CD4-positive, CD25-positive, alpha-beta regulatory T cell (primary cell): ENCODE measurements around the gene CCL3. TPM values are rescaled to one million over a fixed set of nuclear protein-coding genes. Genes with fewer than 3 reads are reported as not detected.
"Not testable (repeated sequence)": the region's sequence is repeated elsewhere in the genome, so short reads cannot be mapped to it uniquely, and the experiment has no call there.

Source experiments
- ATAC-seq, 2 donors: fragments of 150-1000 bp; cut with Tn5 transposase; one replicate each; pipeline ENCODE4 v1.10.0; 2021; ENCODE audit warnings: low read depth in 2 of 2, moderate number of reproducible peaks in 2 of 2, moderate library complexity in 1 of 2
- DNase-seq, 3 donors: peaks; one replicate each; pipeline versions ENCODE4 v3.0.0 to v3.0.0-alpha.2; 2012 to 2022; ENCODE audit warnings: mixed read lengths in 1 of 3
- H3K27ac ChIP-seq: one replicate; pipeline ENCODE4 v1.7.0; 2013; ENCODE audit warnings: mild to moderate bottlenecking, low read length; ENCODE audit not compliant: insufficient read depth, poor library complexity, severe bottlenecking
- H3K27me3 ChIP-seq: one replicate; pipeline ENCODE4 v1.7.0; 2013; ENCODE audit warnings: low read length; ENCODE audit not compliant: control insufficient read depth, insufficient read depth
- H3K36me3 ChIP-seq: one replicate; pipeline ENCODE4 v1.7.0; 2013; ENCODE audit warnings: mild to moderate bottlenecking, low read length, moderate library complexity; ENCODE audit not compliant: control insufficient read depth, insufficient read depth
- H3K4me1 ChIP-seq: 2 replicates; pipeline ENCODE4 v1.7.0; 2013; ENCODE audit warnings: mild to moderate bottlenecking, low read length; ENCODE audit not compliant: insufficient read depth, control insufficient read depth, poor library complexity, severe bottlenecking
- H3K4me3 ChIP-seq: one replicate; pipeline ENCODE4 v1.7.0; 2013; ENCODE audit warnings: low read depth, mild to moderate bottlenecking, low read length, moderate library complexity
- H3K9me3 ChIP-seq, 2 experiments: 1 replicate in 1 of 2; 2 replicates in 1 of 2; pipeline ENCODE4 v1.7.0; 2013; ENCODE audit warnings: low read length in 2 of 2, mild to moderate bottlenecking in 1 of 2, moderate library complexity in 1 of 2; ENCODE audit not compliant: control insufficient read depth in 2 of 2
- H3K27ac Mint-ChIP-seq, 3 donors: one replicate each; pipeline ENCODE4 v1.8.0; 2020 to 2022; ENCODE audit warnings: mild to moderate bottlenecking in 3 of 3, mixed read lengths in 3 of 3, moderate library complexity in 2 of 3
- H3K27me3 Mint-ChIP-seq: one replicate; pipeline ENCODE4 v1.8.0; 2022; ENCODE audit warnings: mild to moderate bottlenecking, mixed read lengths
- H3K36me3 Mint-ChIP-seq: one replicate; pipeline ENCODE4 v1.8.0; 2020; ENCODE audit warnings: mixed read lengths
- H3K4me1 Mint-ChIP-seq, 4 donors: one replicate each; pipeline ENCODE4 v1.8.0; 2020 to 2022; ENCODE audit warnings: mixed read lengths in 4 of 4, mild to moderate bottlenecking in 1 of 4
- H3K4me3 Mint-ChIP-seq, 4 donors: one replicate each; pipeline ENCODE4 v1.8.0; 2020 to 2022; ENCODE audit warnings: mild to moderate bottlenecking in 4 of 4, mixed read lengths in 4 of 4, moderate library complexity in 3 of 4
- H3K9me3 Mint-ChIP-seq, 7 donors: one replicate each; pipeline ENCODE4 v1.8.0; 2020 to 2022; ENCODE audit warnings: mixed read lengths in 7 of 7, mild to moderate bottlenecking in 3 of 7, moderate library complexity in 2 of 7
- polyA plus RNA-seq, 4 donors: library from polyadenylated mRNA; unstranded; fragments of 300-500 nt; fragmentation: Illumina TruSeq; gene quantifications; one replicate each; pipeline ENCODE4 v1.2.3, GENCODE V29; 2021
- total RNA-seq: library from RNA; stranded (reverse); gene quantifications from one replicate; pipeline ENCODE4 v1.2.3, GENCODE V29; 2022

The CCL3 gene
- total and polyA plus RNA-seq, 5 donors from 2014 or later: 0.45 TPM; not detected in 4

GRCh38 chr17:36089339-36089865, 541 bp downstream of the CCL3 start:
- H3K36me3 ChIP-seq: no peaks in the 10 kb centered on the region
- Mint-ChIP-seq H3K36me3 (no peaks in the 10 kb centered on the region), H3K4me1 (no peaks in the 10 kb centered on the region), H3K27me3 (peaks cover 6% of the 10 kb centered on the region), H3K27ac (no peak overlapping the region), H3K9me3 (peaks cover 0 to 1% (median 0%) of the 10 kb centered on the region in 7 donors), H3K4me3 (no peak overlapping the region)
- DNase-seq: no peak
- H3K9me3 ChIP-seq: no peaks in the 10 kb centered on the region
- H3K27me3 ChIP-seq: no peaks in the 10 kb centered on the region
- no peak for ATAC-seq
- H3K27ac ChIP-seq: no peak overlapping the region
- H3K4me1 ChIP-seq: no peaks in the 10 kb centered on the region
- no peak overlapping the region for H3K4me3 ChIP-seq

- Mint-ChIP-seq H3K4me3 (no peak overlapping the region), H3K4me1 (peaks cover 0 to under 1% (median 0%) of the 10 kb centered on the region in 4 donors), H3K27ac (no peak overlapping the region)
Observed at GRCh38 chr17:36088670-36089338, 1.1 kb downstream of the CCL3 start.

DNA sequence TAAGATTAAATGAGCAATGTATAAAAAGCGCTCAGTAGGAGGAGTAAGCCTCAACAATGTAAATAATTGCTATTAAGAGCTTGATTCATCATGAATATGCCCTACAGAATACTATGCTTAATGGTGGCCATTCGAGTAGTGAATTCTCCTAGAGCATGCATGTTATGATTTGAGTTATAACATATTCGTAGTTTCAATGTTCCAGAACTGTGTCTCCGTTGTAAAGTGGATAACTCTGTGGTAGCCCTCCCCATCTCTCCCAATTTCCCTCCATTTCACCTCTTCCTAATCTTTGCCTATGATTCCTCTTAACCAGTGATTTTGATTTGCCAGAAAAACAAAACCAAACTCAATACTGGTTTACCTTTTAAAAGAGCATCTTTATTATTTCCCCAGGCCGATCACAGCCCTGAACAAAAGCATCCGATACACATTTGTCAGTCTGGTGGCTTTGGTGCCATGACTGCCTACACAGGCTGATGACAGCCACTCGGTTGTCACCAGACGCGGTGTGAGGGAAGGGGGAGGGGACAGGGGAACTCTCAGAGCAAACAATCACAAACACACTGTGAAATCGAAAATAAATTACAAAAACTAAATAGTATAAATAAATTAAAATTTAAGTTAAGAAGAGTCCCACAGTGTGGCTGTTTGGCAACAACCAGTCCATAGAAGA, 1.9 kb downstream of the CCL3 start:
- not testable (repeated sequence) for H3K27me3 ChIP-seq, H3K4me1 Mint-ChIP-seq, H3K9me3 ChIP-seq, H3K36me3 ChIP-seq, H3K4me1 ChIP-seq, H3K9me3 Mint-ChIP-seq, H3K4me3 ChIP-seq, ATAC-seq, H3K27ac ChIP-seq, H3K36me3 Mint-ChIP-seq, DNase-seq, H3K4me3 Mint-ChIP-seq
- peak overlapping the region in 1 of 3 donors; percentile 22 for H3K27ac Mint-ChIP-seq
- H3K27me3 Mint-ChIP-seq: peaks cover 13% of the 10 kb centered on the region

More at GRCh38 chr17:36088670-36089338, 1.1 kb downstream of the CCL3 start:
- Histone ChIP-seq H3K4me1 (no peaks in the 10 kb centered on the region), H3K27me3 (no peaks in the 10 kb centered on the region), H3K27ac (no peak overlapping the region), H3K4me3 (no peak overlapping the region), H3K36me3 (no peaks in the 10 kb centered on the region), H3K9me3 (no peaks in the 10 kb centered on the region)
- ATAC-seq (no peak), DNase-seq (no peak)
- Mint-ChIP-seq H3K27me3 (peaks cover 7% of the 10 kb centered on the region), H3K36me3 (no peaks in the 10 kb centered on the region), H3K9me3 (no peaks in the 10 kb centered on the region)

DNA sequence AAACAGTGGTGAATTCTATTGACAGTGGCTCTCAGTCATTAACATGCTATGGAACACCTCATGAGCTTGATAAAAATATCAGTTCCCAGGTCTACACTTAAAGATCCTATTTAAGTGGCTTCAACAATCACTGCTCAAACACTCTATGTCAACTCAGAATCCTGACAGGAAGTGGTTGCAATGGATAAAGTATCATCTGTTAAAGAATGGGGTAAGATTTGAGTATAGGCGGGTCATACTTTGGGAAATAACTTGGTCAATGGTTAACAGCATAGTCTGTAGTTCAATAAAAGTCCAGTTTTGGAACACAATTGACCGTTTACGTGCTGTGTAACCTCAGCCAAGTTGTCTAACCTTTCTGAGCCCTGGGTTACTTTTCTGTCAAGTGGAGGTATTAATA, 2.5 kb downstream of the CCL3 start:
- not testable (repeated sequence) for H3K9me3 ChIP-seq, H3K27me3 ChIP-seq, H3K4me1 ChIP-seq, ATAC-seq, H3K36me3 ChIP-seq, H3K4me3 ChIP-seq, H3K9me3 Mint-ChIP-seq, H3K4me3 Mint-ChIP-seq, H3K27ac Mint-ChIP-seq, H3K36me3 Mint-ChIP-seq, DNase-seq, H3K27ac ChIP-seq
- Mint-ChIP-seq H3K4me1 (peaks cover 0 to 13% (median 4%) of the 10 kb centered on the region in 4 donors), H3K27me3 (peaks cover 17% of the 10 kb centered on the region)

GRCh38 chr17:36086791-36087190, 3.2 kb downstream of the CCL3 start:
- no peak overlapping the region for H3K4me3 Mint-ChIP-seq
- no peaks in the 10 kb centered on the region for H3K4me1 ChIP-seq
- no peaks in the 10 kb centered on the region for H3K36me3 Mint-ChIP-seq
- H3K27me3 Mint-ChIP-seq: peaks cover 20% of the 10 kb centered on the region
- no peaks in the 10 kb centered on the region for H3K27me3 ChIP-seq
- DNase-seq (no peak), ATAC-seq (no peak)
- no peaks in the 10 kb centered on the region for H3K9me3 ChIP-seq
- H3K4me3 ChIP-seq: no peak overlapping the region
- H3K36me3 ChIP-seq: no peaks in the 10 kb centered on the region
- no peak overlapping the region for H3K27ac ChIP-seq
- no peaks in the 10 kb centered on the region for H3K9me3 Mint-ChIP-seq
- H3K4me1 Mint-ChIP-seq: peaks cover 0 to 15% (median 6%) of the 10 kb centered on the region in 4 donors
- H3K27ac Mint-ChIP-seq: no peak overlapping the region

- Histone ChIP-seq H3K9me3 (no peaks in the 10 kb centered on the region), H3K4me3 (no peak overlapping the region), H3K36me3 (no peaks in the 10 kb centered on the region), H3K27ac (no peak overlapping the region), H3K4me1 (no peaks in the 10 kb centered on the region), H3K27me3 (no peaks in the 10 kb centered on the region)
- Mint-ChIP-seq H3K9me3 (no peaks in the 10 kb centered on the region), H3K27me3 (peaks cover 20% of the 10 kb centered on the region), H3K4me3 (no peak overlapping the region), H3K4me1 (peaks cover 0 to 15% (median 6%) of the 10 kb centered on the region in 4 donors), H3K36me3 (no peaks in the 10 kb centered on the region), H3K27ac (no peak overlapping the region)
- no peak for ATAC-seq
- DNase-seq: no peak
Observed at GRCh38 chr17:36085765-36086164, 4.2 kb downstream of the CCL3 start.

GRCh38 chr17:36083691-36084090, 6.3 kb downstream of the CCL3 start:
- peaks cover 26% of the 10 kb centered on the region for H3K27me3 Mint-ChIP-seq
- H3K4me1 ChIP-seq, ATAC-seq, H3K27ac ChIP-seq, H3K4me3 ChIP-seq, H3K9me3 ChIP-seq, H3K36me3 ChIP-seq, H3K27me3 ChIP-seq, H3K27ac Mint-ChIP-seq, H3K4me3 Mint-ChIP-seq, DNase-seq, H3K9me3 Mint-ChIP-seq, H3K36me3 Mint-ChIP-seq: not testable (repeated sequence)
- H3K4me1 Mint-ChIP-seq: peaks cover 0 to 15% (median 6%) of the 10 kb centered on the region in 4 donors
